HepG2 (cell line): Measurements from ENCODE around the gene C6orf132. TPM values are rescaled to one million over a fixed set of nuclear protein-coding genes. Genes with fewer than 3 reads are reported as not detected.

Experiments
- ATAC-seq: fragments of 200-7000 bp; cut with Tn5 transposase; 3 replicates; pipeline ENCODE4 v1.9.1; 2020; ENCODE audit warnings: mild to moderate bottlenecking, moderate library complexity
- BruUV-seq: library from RNA; stranded (reverse); fragments of 400-500 nt; replicated peaks from 2 replicates; lab custom pipeline; 2021; lab: Mats Ljungman, UMichigan
- CTCF ChIA-PET: fragments of 300-600 bp; formaldehyde crosslinking; extraction: SDS; loops from one replicate; lab custom pipeline; 2021; ENCODE audit warnings: low total read pairs, inconsistent platforms, low intra/inter-chr PET ratio; lab: Yijun Ruan, JAX
- POLR2A ChIA-PET: fragments of 350-600 bp; sonication (Branson Sonifier 250); formaldehyde crosslinking; loops from one replicate; lab custom pipeline; 2020; ENCODE audit warnings: antibody characterized with exemption, inconsistent platforms; lab: Yijun Ruan, JAX
- DNase-seq: peaks from one replicate; pipeline ENCODE4 v3.0.0-alpha.2; 2015; ENCODE audit warnings: low spot score
- FAIRE-seq: peaks from 3 replicates; lab custom pipeline; 2011; peaks lifted over from hg19 to GRCh38; lab: Jason Lieb, UNC
- H2AFZ ChIP-seq: one replicate; pipeline ENCODE4 v1.6.1; 2011; ENCODE audit warnings: low read length, inconsistent platforms
- H3K27ac ChIP-seq: fragments of 300-600 bp; 3 replicates; pipeline ENCODE4 v1.8.0; 2011; ENCODE audit warnings: mixed run types, mild to moderate bottlenecking, mixed read lengths, low read length, inconsistent platforms; ENCODE audit not compliant: insufficient read depth; ENCODE audit errors: extremely low read length
- H3K27me3 ChIP-seq, 2 experiments: fragments of 200-600 bp in 1 of 2; 2 replicates in 1 of 2; 3 replicates in 1 of 2; pipeline versions ENCODE4 v1.6.0 to v1.8.0; 2011; ENCODE audit warnings: low read length in 2 of 2, mild to moderate bottlenecking in 2 of 2, moderate library complexity in 2 of 2, inconsistent platforms in 1 of 2; ENCODE audit not compliant: insufficient read depth in 2 of 2, control insufficient read depth in 1 of 2
- H3K36me3 ChIP-seq, 2 experiments: fragments of 200-600 bp in 1 of 2; replicated peaks in 1 of 2; 2 replicates in 1 of 2; 3 replicates in 1 of 2; pipeline versions ENCODE4 v1.5.1 to v1.8.0; 2011; ENCODE audit warnings: low read length in 2 of 2, inconsistent platforms in 1 of 2; ENCODE audit not compliant: insufficient read depth in 2 of 2, control insufficient read depth in 1 of 2
- H3K4me1 ChIP-seq: 2 replicates; pipeline ENCODE4 v1.5.1; 2012; ENCODE audit warnings: low read length, inconsistent platforms; ENCODE audit not compliant: insufficient read depth
- H3K4me2 ChIP-seq: 2 replicates; pipeline ENCODE4 v1.6.0; 2011; ENCODE audit warnings: low read depth, low read length, inconsistent platforms
- H3K4me3 ChIP-seq, 3 experiments: fragments of 200-600 bp in 1 of 3; sonication (generic), shearing (Covaris generic) in 1 of 3; replicated peaks in 1 of 3; 2 replicates each; pipeline ENCODE4 v1.5.1; 2011 to 2016; ENCODE audit warnings: low read length in 3 of 3, inconsistent platforms in 2 of 3, low read depth in 2 of 3, mild to moderate bottlenecking in 2 of 3, control low read depth in 1 of 3, mixed read lengths in 1 of 3; ENCODE audit not compliant: insufficient read depth in 1 of 3
- H3K79me2 ChIP-seq: one replicate; pipeline ENCODE4 v1.6.1; 2011; ENCODE audit warnings: low read length, inconsistent platforms; ENCODE audit not compliant: insufficient read depth
- H3K9ac ChIP-seq: 2 replicates; pipeline ENCODE4 v1.6.0; 2011; ENCODE audit warnings: mild to moderate bottlenecking, low read depth, low read length, inconsistent platforms; ENCODE audit not compliant: insufficient read depth
- H3K9me3 ChIP-seq: 2 replicates; pipeline ENCODE4 v1.5.1; 2012; ENCODE audit warnings: mild to moderate bottlenecking, low read length
- H4K20me1 ChIP-seq: 2 replicates; pipeline ENCODE4 v1.6.0; 2011; ENCODE audit warnings: inconsistent platforms, mild to moderate bottlenecking, low read length, moderate library complexity; ENCODE audit not compliant: insufficient read depth
- CEBPG ChIP-seq: IDR thresholded peaks from 2 replicates; pipeline ENCODE4 v1.6.1; 2016
- EP300 ChIP-seq, 3 experiments: sonication (generic) in 1 of 3; formaldehyde crosslinking in 1 of 3; IDR thresholded peaks; 2 replicates each; pipeline versions ENCODE4 v1.5.1 to v1.6.1; 2011 to 2020; ENCODE audit warnings: low read depth in 2 of 3, low read length in 2 of 3, borderline replicate concordance in 1 of 3, improper control_type of control experiment in 1 of 3, mild to moderate bottlenecking in 1 of 3, missing genetic modification reagents in 1 of 3, moderate library complexity in 1 of 3
- FOSL2 ChIP-seq: sonication (generic); formaldehyde crosslinking; IDR thresholded peaks from 2 replicates; pipeline ENCODE4 v1.4.0; 2020; ENCODE audit warnings: missing genetic modification reagents
- HINFP ChIP-seq: sonication (generic); formaldehyde crosslinking; IDR thresholded peaks from 2 replicates; pipeline ENCODE4 v1.4.0; 2020; ENCODE audit warnings: low read depth, mild to moderate bottlenecking, missing genetic modification reagents
- KAT8 ChIP-seq: IDR thresholded peaks from 2 replicates; pipeline ENCODE4 v1.6.1; 2016; ENCODE audit warnings: missing genetic modification reagents, missing compliant biosample characterization
- MBD4 ChIP-seq: IDR thresholded peaks from 2 replicates; pipeline ENCODE4 v1.6.1; 2012; ENCODE audit warnings: low read length, inconsistent platforms, borderline replicate concordance
- NFE2L2 ChIP-seq: fragments of 150-350 bp; IDR thresholded peaks from 2 replicates; pipeline ENCODE4 v1.6.1; 2014; ENCODE audit warnings: low read length
- NFYB ChIP-seq: sonication (generic); formaldehyde crosslinking; IDR thresholded peaks from 2 replicates; pipeline ENCODE4 v1.4.0; 2020; ENCODE audit warnings: missing genetic modification reagents
- RARG ChIP-seq: sonication (generic); formaldehyde crosslinking; IDR thresholded peaks from 2 replicates; pipeline ENCODE4 v1.4.0; 2020; ENCODE audit warnings: low read depth, mild to moderate bottlenecking, missing genetic modification reagents
- TCF7L2 ChIP-seq: IDR thresholded peaks from 2 replicates; pipeline ENCODE4 v1.6.1; 2011; ENCODE audit warnings: mild to moderate bottlenecking, low read depth, low read length, moderate library complexity
- THAP11 ChIP-seq: IDR thresholded peaks from 2 replicates; pipeline ENCODE4 v1.6.1; 2016; ENCODE audit warnings: missing biosample characterization, missing genetic modification reagents
- THAP8 ChIP-seq: sonication (generic); formaldehyde crosslinking; IDR thresholded peaks from 2 replicates; pipeline ENCODE4 v1.5.1; 2020; ENCODE audit warnings: missing genetic modification reagents, mild to moderate bottlenecking, borderline replicate concordance
- XRCC5 ChIP-seq: fragments of 200-400 bp; formaldehyde crosslinking; optimal IDR thresholded peaks from 2 replicates; pipeline ENCODE3; 2017; ENCODE audit warnings: mild to moderate bottlenecking, low read length
- ZBTB26 ChIP-seq: IDR thresholded peaks from 2 replicates; pipeline ENCODE4 v1.6.1; 2016; ENCODE audit warnings: missing compliant biosample characterization, missing genetic modification reagents, borderline replicate concordance
- ZFY ChIP-seq: sonication (generic); formaldehyde crosslinking; IDR thresholded peaks from 2 replicates; pipeline ENCODE4 v1.4.0; 2020; ENCODE audit warnings: missing genetic modification reagents
- ZNF317 ChIP-seq: sonication (generic); formaldehyde crosslinking; IDR thresholded peaks from 2 replicates; pipeline ENCODE4 v1.5.0; 2020; ENCODE audit warnings: mild to moderate bottlenecking, missing genetic modification reagents
- ZNF354B ChIP-seq: sonication (generic); formaldehyde crosslinking; IDR thresholded peaks from 2 replicates; pipeline ENCODE4 v1.8.0; 2022; ENCODE audit warnings: mild to moderate bottlenecking, missing genetic modification reagents
- ZNF740 ChIP-seq: sonication (generic); formaldehyde crosslinking; IDR thresholded peaks from 2 replicates; pipeline ENCODE4 v1.4.0; 2020; ENCODE audit warnings: missing genetic modification reagents
- ZNF878 ChIP-seq: sonication (generic); formaldehyde crosslinking; IDR thresholded peaks from 2 replicates; pipeline ENCODE4 v1.8.1; 2023; ENCODE audit warnings: mild to moderate bottlenecking, missing genetic modification reagents, moderate library complexity
- WGBS: methylation state at CpG from one replicate; pipeline ENCODE4 v1.1.6; 2017; ENCODE audit warnings: low lambda C conversion rate; 5-methylcytosine and 5-hydroxymethylcytosine counted together
- in situ Hi-C: cut with HindIII; loops from 2 replicates; pipeline ENCODE4 v1.10.0; 2017; ENCODE audit warnings: low pct_unique_long_range_greater_than_20kb; ENCODE audit not compliant: extremely low pct_ligation_motif_present
- intact Hi-C: fragments of 100-400 bp; cut with micrococcal nuclease; formaldehyde crosslinking; loops from one replicate; pipeline ENCODE4 v1.10.0; 2022; ENCODE audit not compliant: unreplicated experiment
- polyA plus RNA-seq, 8 experiments: library from polyadenylated mRNA; depleted of rRNA in 3 of 8; stranded (reverse) in 7 of 8; unstranded in 1 of 8; fragments of >200 nt; fragmentation: Illumina TruSeq in 4 of 8; extraction: Trizol in 4 of 8; gene quantifications; 2 replicates each; pipeline versions ENCODE4 v1.2.1 to v1.2.3, GENCODE V29; 2011 to 2016; ENCODE audit warnings: low read depth in 4 of 8, missing spikeins in 1 of 8, mixed read lengths in 1 of 8; ENCODE audit not compliant: insufficient read depth in 1 of 8
- total RNA-seq, 5 experiments: library from RNA; depleted of rRNA; stranded (reverse); fragments of >200 nt; fragmentation: Illumina TruSeq; extraction: Trizol; gene quantifications; 2 replicates each; pipeline ENCODE4 v1.2.3, GENCODE V29; 2016; ENCODE audit warnings: low read depth in 1 of 5

C6orf132 gene
- total and polyA plus RNA-seq, 2 of the 13 experiments (the other 11 are each of a cell fraction or from before 2014, with no cell fraction given): 0.78 to 3.0 TPM

- no peak for TF ChIP-seq RARG
- TF ChIP-seq ZBTB26 (CRISPR knock-in tag): peak; percentile 58; the same call in 1 of the 2 replicates
- TF ChIP-seq MBD4: no peak
- TF ChIP-seq NFYB (CRISPR knock-in tag): no peak
- no peak for TF ChIP-seq ZNF354B (CRISPR knock-in tag)
- TF ChIP-seq THAP8 (CRISPR knock-in tag): no peak
Observed at GRCh38 chr6:42137194-42137753, 5.1 kb downstream of the C6orf132 start (continued).

GRCh38 chr6:42136508-42137193, 5.8 kb downstream of the C6orf132 start:
- ChIA-PET CTCF (interaction anchor here (1.1 to 2.5 kb wide), 2 partner anchors 30 to 61 kb away, joined by 3 to 13 read pairs; no protein-coding TSS in a partner anchor), POLR2A (interaction anchor here (0.8 to 4.1 kb wide), 20 partner anchors 9 to 743 kb away, joined by 3 to 34 read pairs (median 4); partner anchors contain the start of genes RPL7L1 and TAF8)
- Histone ChIP-seq H3K4me1 (peaks cover 75% of the 10 kb centered on the region), H3K79me2 (no peaks in the 10 kb centered on the region), H4K20me1 (no peaks in the 10 kb centered on the region), H3K27me3 (no peaks in the 10 kb centered on the region; a peak in 1 of 5 replicates), H3K4me2 (peak overlapping the region; percentile 91), H3K36me3 (no peaks in the 10 kb centered on the region), H3K4me3 (peak overlapping the region; percentile 24 to 64 (median 52)), H3K9ac (peak overlapping the region; percentile 45), H3K27ac (peak overlapping the region; percentile 60), H3K9me3 (no peaks in the 10 kb centered on the region), H2AFZ (peak overlapping the region; percentile 56)
- peak; percentile 61 for DNase-seq
- FAIRE-seq: peak; percentile 54
- peak; percentile 59 for ATAC-seq
- intact Hi-C loops (loop anchor here (1.0 to 2.0 kb wide), 3 partner anchors 18 to 40 kb away; no protein-coding TSS in a partner anchor), in situ Hi-C loops (no loop called here)
- whole genome bisulfite sequencing: 4% methylated on average over 14 of the region's 14 CpGs
- no TSS peak for BruUV-seq
- TF ChIP-seq THAP11: peak; percentile 11; the same call in 1 of the 2 replicates
- TF ChIP-seq KAT8 (CRISPR knock-in tag): peak; percentile 45
- TF ChIP-seq XRCC5: peak; percentile 28
- TF ChIP-seq HINFP: peak; percentile 94
- 0 out of 2 replicates have a peak, but pooled peaks have one; percentile 16 for TF ChIP-seq ZNF317 (CRISPR knock-in tag)
- TF ChIP-seq FOSL2: peak; percentile 85
- TF ChIP-seq ZNF740: peak; percentile 77
- peak in 1 of 2 experiments; percentile 58; a peak in 1 of 4 replicates for TF ChIP-seq EP300 (IDR thresholded peaks at IDR 0.05; ENCODE audit: low read depth in 2 of 2, low read length in 2 of 2)
- TF ChIP-seq EP300 (CRISPR knock-in tag; IDR thresholded peaks at IDR 0.05; ENCODE audit: borderline replicate concordance): no peak
- TF ChIP-seq NFE2L2: peak; percentile 83; the same call in 1 of the 2 replicates
- peak; percentile 41; the same call in 1 of the 2 replicates for TF ChIP-seq TCF7L2
- peak; percentile 4; the same call in 1 of the 2 replicates for TF ChIP-seq CEBPG (CRISPR knock-in tag)
- TF ChIP-seq ZFY (CRISPR knock-in tag): peak; percentile 58; the same call in 1 of the 2 replicates
- TF ChIP-seq ZNF878: no peak
